HepG2 (cell line): Measurements from ENCODE around the gene CPXM1. TPM values are rescaled to one million over a fixed set of nuclear protein-coding genes. Genes with fewer than 3 reads are reported as not detected.
A peak's percentile ranks its signal among the peaks of the same experiment; 100 is the strongest.

Source experiments
- ASH2L ChIP-seq: fragments of 300-600, 200-600 bp; sonication (generic); IDR thresholded peaks from 2 replicates; pipeline ENCODE4 v1.7.0; 2017; ENCODE audit warnings: low read depth, mild to moderate bottlenecking, moderate library complexity, mixed read lengths, low read length; ENCODE audit not compliant: insufficient read length
- CENPT ChIP-seq: sonication (generic); formaldehyde crosslinking; IDR thresholded peaks from 2 replicates; pipeline ENCODE4 v1.8.0; 2022; ENCODE audit warnings: low read depth, mild to moderate bottlenecking, moderate library complexity, missing genetic modification reagents
- DNMT1 ChIP-seq: sonication (generic); formaldehyde crosslinking; IDR thresholded peaks from 2 replicates; pipeline ENCODE4 v1.5.1; 2020; ENCODE audit warnings: mild to moderate bottlenecking, missing genetic modification reagents
- GABPA ChIP-seq, 2 experiments: IDR thresholded peaks; 2 replicates each; pipeline ENCODE4 v1.6.1; 2011 to 2016; ENCODE audit warnings: low read depth in 2 of 2, low read length in 1 of 2, missing biosample characterization in 1 of 2, missing genetic modification characterization in 1 of 2
- HES4 ChIP-seq: sonication (generic); formaldehyde crosslinking; IDR thresholded peaks from 2 replicates; pipeline ENCODE4 v1.9.0; 2021; ENCODE audit warnings: mild to moderate bottlenecking, missing genetic modification reagents, borderline replicate concordance
- HNRNPUL1 ChIP-seq: fragments of 200-400 bp; formaldehyde crosslinking; IDR thresholded peaks from 2 replicates; pipeline ENCODE4 v1.6.1; 2017; ENCODE audit warnings: low read depth, mild to moderate bottlenecking, low read length, moderate library complexity
- KDM5A ChIP-seq: fragments of 200-600 bp; sonication (generic); IDR thresholded peaks from 2 replicates; pipeline ENCODE4 v1.7.0; 2018; ENCODE audit warnings: antibody characterized with exemption, mild to moderate bottlenecking, low read length, borderline replicate concordance
- MXI1 ChIP-seq: IDR thresholded peaks from 3 replicates; pipeline ENCODE4 v1.6.1; 2012; ENCODE audit warnings: low read depth, low read length, inconsistent platforms, borderline replicate concordance
- SCMH1 ChIP-seq: sonication (generic); formaldehyde crosslinking; IDR thresholded peaks from 2 replicates; pipeline ENCODE4 v1.9.0; 2021; ENCODE audit warnings: missing genetic modification reagents, mild to moderate bottlenecking, borderline replicate concordance
- SP2 ChIP-seq: sonication (generic); formaldehyde crosslinking; IDR thresholded peaks from 2 replicates; pipeline ENCODE4 v1.5.1; 2020; ENCODE audit warnings: mild to moderate bottlenecking, missing genetic modification reagents
- ZBTB7B ChIP-seq: sonication (generic); formaldehyde crosslinking; IDR thresholded peaks from 2 replicates; pipeline ENCODE4 v1.4.0; 2020; ENCODE audit warnings: missing genetic modification reagents
- ZFAT ChIP-seq: sonication (generic); formaldehyde crosslinking; conservative IDR thresholded peaks from 2 replicates; pipeline ENCODE4 v1.8.1; 2023; ENCODE audit warnings: missing genetic modification reagents, inconsistent platforms
- ZFY ChIP-seq: sonication (generic); formaldehyde crosslinking; IDR thresholded peaks from 2 replicates; pipeline ENCODE4 v1.4.0; 2020; ENCODE audit warnings: missing genetic modification reagents
- ZNF207 ChIP-seq: fragments of 450-650 bp; IDR thresholded peaks from 2 replicates; pipeline ENCODE4 v1.6.1; 2016; ENCODE audit warnings: antibody characterized with exemption, borderline replicate concordance
- ZNF326 ChIP-seq: sonication (generic); formaldehyde crosslinking; IDR thresholded peaks from 2 replicates; pipeline ENCODE4 v1.4.0; 2020; ENCODE audit warnings: missing genetic modification reagents, borderline replicate concordance
- ZNF34 ChIP-seq: sonication (generic); formaldehyde crosslinking; IDR thresholded peaks from 2 replicates; pipeline ENCODE4 v1.4.0; 2020; ENCODE audit warnings: mild to moderate bottlenecking, missing genetic modification reagents, borderline replicate concordance
- ZNF572 ChIP-seq: sonication (generic); formaldehyde crosslinking; IDR thresholded peaks from 2 replicates; pipeline ENCODE4 v1.5.1; 2020; ENCODE audit warnings: mild to moderate bottlenecking, missing genetic modification reagents
- polyA plus RNA-seq, 8 experiments: library from polyadenylated mRNA; depleted of rRNA in 3 of 8; stranded (reverse) in 7 of 8; unstranded in 1 of 8; fragments of >200 nt; fragmentation: Illumina TruSeq in 4 of 8; extraction: Trizol in 4 of 8; gene quantifications; 2 replicates each; pipeline versions ENCODE4 v1.2.1 to v1.2.3, GENCODE V29; 2011 to 2016; ENCODE audit warnings: low read depth in 4 of 8, missing spikeins in 1 of 8, mixed read lengths in 1 of 8; ENCODE audit not compliant: insufficient read depth in 1 of 8
- total RNA-seq, 5 experiments: library from RNA; depleted of rRNA; stranded (reverse); fragments of >200 nt; fragmentation: Illumina TruSeq; extraction: Trizol; gene quantifications; 2 replicates each; pipeline ENCODE4 v1.2.3, GENCODE V29; 2016; ENCODE audit warnings: low read depth in 1 of 5
- TF ChIP-seq, protein P1 (sequence below): sonication (generic); formaldehyde crosslinking; IDR thresholded peaks from 2 replicates; pipeline ENCODE4 v1.5.0; 2020; ENCODE audit warnings: missing genetic modification reagents
- TF ChIP-seq, protein P2 (sequence below): sonication (generic); formaldehyde crosslinking; IDR thresholded peaks from one replicate; pipeline ENCODE4 v1.5.1; 2020; ENCODE audit warnings: mild to moderate bottlenecking, missing genetic modification reagents; ENCODE audit errors: not compliant biosample characterization

The CPXM1 gene
- total and polyA plus RNA-seq, 2 of the 13 experiments (the other 11 are each of a cell fraction or from before 2014, with no cell fraction given): 0.07 TPM; not detected in 1

DNA sequence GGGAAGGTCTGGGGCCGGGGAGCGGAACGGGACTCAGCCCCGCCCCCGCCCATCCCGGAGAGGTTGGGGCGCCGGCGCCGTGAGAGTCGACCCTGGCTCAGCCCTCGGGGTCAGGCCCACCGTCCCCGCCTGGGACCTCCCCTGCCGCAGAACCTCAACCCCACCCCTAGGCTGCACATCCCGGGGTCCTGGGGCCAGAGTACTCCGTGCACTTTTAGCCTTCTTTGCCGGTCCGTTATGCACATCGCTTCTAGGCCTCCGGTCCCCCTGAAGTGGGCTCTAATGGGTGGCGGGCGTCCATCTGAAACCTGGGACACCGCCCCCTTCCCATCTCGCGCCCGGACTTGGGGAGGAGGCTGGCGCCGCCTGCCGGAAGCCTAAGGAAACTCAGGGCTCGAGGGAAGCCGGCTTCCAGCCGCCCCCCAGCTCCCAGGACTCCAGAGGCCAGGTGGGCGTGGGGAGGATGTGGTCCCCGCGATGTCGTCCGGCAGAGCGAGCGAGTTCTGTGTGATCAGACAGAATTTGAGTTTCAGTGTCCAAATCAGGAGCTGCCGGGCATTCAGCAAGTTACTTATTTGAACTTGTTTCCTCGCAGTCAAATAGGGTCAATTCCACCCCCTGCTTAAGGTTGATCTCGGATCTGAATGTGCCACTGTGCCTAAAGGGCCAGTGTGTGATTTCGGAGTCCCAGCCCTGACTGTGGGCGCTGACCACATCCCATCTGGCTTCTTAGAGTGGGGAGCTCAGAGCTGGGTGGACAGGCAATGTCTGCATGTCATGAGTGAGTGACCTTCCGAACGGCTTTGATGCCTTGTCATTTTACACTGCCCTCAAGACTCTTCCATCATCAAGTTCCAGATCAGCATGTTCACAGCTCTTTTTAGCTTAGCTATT, 47.6 kb downstream of the CPXM1 start (continued):
- TF ChIP-seq ZBTB7B (peak; percentile 58), SCMH1 (CRISPR knock-in tag) (no peak), SP2 (CRISPR knock-in tag) (peak; percentile 42; the same call in 1 of the 2 replicates), HNRNPUL1 (no peak), CENPT (no peak), ZNF326 (CRISPR knock-in tag) (no peak), ASH2L (no peak), ZFY (CRISPR knock-in tag) (0 out of 2 replicates have a peak, but pooled peaks have one; percentile 15), HES4 (CRISPR knock-in tag) (no peak; the same call in 1 of the 2 replicates), MXI1 (no peak), GABPA (IDR thresholded peaks at IDR 0.05; ENCODE audit: low read depth, low read length) (no peak), GABPA (CRISPR knock-in tag; IDR thresholded peaks at IDR 0.05; ENCODE audit: low read depth) (no peak), ZNF572 (peak; percentile 97), ZNF34 (CRISPR knock-in tag) (no peak), DNMT1 (CRISPR knock-in tag) (no peak), ZNF207 (no peak), ZFAT (no peak), KDM5A (no peak)
- TF ChIP-seq, protein P1, sequence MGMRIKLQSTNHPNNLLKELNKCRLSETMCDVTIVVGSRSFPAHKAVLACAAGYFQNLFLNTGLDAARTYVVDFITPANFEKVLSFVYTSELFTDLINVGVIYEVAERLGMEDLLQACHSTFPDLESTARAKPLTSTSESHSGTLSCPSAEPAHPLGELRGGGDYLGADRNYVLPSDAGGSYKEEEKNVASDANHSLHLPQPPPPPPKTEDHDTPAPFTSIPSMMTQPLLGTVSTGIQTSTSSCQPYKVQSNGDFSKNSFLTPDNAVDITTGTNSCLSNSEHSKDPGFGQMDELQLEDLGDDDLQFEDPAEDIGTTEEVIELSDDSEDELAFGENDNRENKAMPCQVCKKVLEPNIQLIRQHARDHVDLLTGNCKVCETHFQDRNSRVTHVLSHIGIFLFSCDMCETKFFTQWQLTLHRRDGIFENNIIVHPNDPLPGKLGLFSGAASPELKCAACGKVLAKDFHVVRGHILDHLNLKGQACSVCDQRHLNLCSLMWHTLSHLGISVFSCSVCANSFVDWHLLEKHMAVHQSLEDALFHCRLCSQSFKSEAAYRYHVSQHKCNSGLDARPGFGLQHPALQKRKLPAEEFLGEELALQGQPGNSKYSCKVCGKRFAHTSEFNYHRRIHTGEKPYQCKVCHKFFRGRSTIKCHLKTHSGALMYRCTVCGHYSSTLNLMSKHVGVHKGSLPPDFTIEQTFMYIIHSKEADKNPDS (CRISPR knock-in tag): 0 out of 2 replicates have a peak, but pooled peaks have one; percentile 64
- TF ChIP-seq, protein P2, sequence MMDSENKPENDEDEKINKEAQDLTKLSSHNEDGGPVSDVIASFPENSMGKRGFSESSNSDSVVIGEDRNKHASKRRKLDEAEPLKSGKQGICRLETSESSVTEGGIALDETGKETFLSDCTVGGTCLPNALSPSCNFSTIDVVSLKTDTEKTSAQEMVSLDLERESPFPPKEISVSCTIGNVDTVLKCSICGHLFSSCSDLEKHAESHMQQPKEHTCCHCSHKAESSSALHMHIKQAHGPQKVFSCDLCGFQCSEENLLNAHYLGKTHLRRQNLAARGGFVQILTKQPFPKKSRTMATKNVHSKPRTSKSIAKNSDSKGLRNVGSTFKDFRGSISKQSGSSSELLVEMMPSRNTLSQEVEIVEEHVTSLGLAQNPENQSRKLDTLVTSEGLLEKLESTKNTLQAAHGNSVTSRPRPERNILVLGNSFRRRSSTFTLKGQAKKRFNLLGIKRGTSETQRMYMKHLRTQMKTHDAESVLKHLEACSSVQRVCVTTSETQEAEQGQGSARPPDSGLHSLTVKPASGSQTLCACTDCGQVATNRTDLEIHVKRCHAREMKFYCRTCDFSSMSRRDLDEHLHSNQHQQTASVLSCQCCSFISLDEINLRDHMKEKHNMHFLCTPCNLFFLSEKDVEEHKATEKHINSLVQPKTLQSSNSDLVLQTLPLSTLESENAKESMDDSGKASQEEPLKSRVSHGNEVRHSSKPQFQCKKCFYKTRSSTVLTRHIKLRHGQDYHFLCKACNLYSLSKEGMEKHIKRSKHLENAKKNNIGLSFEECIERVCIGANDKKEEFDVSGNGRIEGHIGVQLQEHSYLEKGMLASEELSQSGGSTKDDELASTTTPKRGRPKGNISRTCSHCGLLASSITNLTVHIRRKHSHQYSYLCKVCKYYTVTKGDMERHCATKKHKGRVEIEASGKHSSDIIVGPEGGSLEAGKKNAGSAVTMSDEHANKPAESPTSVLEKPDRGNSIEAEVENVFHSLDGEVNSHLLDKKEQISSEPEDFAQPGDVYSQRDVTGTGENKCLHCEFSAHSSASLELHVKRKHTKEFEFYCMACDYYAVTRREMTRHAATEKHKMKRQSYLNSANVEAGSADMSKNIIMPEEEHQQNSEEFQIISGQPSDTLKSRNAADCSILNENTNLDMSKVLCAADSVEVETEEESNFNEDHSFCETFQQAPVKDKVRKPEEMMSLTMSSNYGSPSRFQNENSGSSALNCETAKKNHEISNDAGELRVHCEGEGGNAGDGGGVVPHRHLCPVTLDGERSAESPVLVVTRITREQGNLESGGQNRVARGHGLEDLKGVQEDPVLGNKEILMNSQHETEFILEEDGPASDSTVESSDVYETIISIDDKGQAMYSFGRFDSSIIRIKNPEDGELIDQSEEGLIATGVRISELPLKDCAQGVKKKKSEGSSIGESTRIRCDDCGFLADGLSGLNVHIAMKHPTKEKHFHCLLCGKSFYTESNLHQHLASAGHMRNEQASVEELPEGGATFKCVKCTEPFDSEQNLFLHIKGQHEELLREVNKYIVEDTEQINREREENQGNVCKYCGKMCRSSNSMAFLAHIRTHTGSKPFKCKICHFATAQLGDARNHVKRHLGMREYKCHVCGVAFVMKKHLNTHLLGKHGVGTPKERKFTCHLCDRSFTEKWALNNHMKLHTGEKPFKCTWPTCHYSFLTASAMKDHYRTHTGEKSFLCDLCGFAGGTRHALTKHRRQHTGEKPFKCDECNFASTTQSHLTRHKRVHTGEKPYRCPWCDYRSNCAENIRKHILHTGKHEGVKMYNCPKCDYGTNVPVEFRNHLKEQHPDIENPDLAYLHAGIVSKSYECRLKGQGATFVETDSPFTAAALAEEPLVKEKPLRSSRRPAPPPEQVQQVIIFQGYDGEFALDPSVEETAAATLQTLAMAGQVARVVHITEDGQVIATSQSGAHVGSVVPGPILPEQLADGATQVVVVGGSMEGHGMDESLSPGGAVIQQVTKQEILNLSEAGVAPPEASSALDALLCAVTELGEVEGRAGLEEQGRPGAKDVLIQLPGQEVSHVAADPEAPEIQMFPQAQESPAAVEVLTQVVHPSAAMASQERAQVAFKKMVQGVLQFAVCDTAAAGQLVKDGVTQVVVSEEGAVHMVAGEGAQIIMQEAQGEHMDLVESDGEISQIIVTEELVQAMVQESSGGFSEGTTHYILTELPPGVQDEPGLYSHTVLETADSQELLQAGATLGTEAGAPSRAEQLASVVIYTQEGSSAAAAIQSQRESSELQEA: no peak
